BJ (cell line): Measurements from ENCODE around the gene HIGD1A. TPM values are rescaled to one million over a fixed set of nuclear protein-coding genes. Genes with fewer than 3 reads are reported as not detected.

Experiments used
- CTCF ChIA-PET: fragments of 350-600 bp; formaldehyde crosslinking; extraction: SDS; loops from one replicate; lab custom pipeline; 2021; ENCODE audit warnings: antibody characterized with exemption, inconsistent platforms; lab: Yijun Ruan, JAX
- POLR2A ChIA-PET: fragments of 300-600 bp; sonication (Branson Sonifier 250); formaldehyde crosslinking; extraction: SDS; loops from one replicate; lab custom pipeline; 2021; ENCODE audit warnings: antibody characterized with exemption; lab: Charles Lee
- DNase-seq: peaks from one replicate; pipeline ENCODE4 v3.0.0-alpha.2; 2011; ENCODE audit warnings: low read depth
- H3K27me3 ChIP-seq: 2 replicates; pipeline ENCODE4 v1.6.0; 2011; ENCODE audit warnings: low read length; ENCODE audit not compliant: control insufficient read depth, insufficient read depth
- H3K36me3 ChIP-seq: 2 replicates; pipeline ENCODE4 v1.5.1; 2011; ENCODE audit warnings: low read length; ENCODE audit not compliant: control insufficient read depth, insufficient read depth
- H3K4me3 ChIP-seq: 2 replicates; pipeline ENCODE4 v1.5.1; 2011; ENCODE audit warnings: low read depth, mild to moderate bottlenecking, control low read depth, low read length
- polyA plus RNA-seq: library from polyadenylated mRNA; depleted of rRNA; stranded (reverse); fragments of >200 nt; gene quantifications from 2 replicates; pipeline ENCODE4 v1.2.3, GENCODE V29; 2011
- TF ChIP-seq, protein P1 (sequence below): IDR thresholded peaks from 2 replicates; pipeline ENCODE4 v1.5.1; 2011; ENCODE audit warnings: low read depth, mild to moderate bottlenecking, control low read depth, inconsistent platforms, low read length, moderate library complexity; ENCODE audit not compliant: insufficient read depth

The HIGD1A gene
- polyA plus RNA-seq, 1 experiment = 51.1 TPM

DNA sequence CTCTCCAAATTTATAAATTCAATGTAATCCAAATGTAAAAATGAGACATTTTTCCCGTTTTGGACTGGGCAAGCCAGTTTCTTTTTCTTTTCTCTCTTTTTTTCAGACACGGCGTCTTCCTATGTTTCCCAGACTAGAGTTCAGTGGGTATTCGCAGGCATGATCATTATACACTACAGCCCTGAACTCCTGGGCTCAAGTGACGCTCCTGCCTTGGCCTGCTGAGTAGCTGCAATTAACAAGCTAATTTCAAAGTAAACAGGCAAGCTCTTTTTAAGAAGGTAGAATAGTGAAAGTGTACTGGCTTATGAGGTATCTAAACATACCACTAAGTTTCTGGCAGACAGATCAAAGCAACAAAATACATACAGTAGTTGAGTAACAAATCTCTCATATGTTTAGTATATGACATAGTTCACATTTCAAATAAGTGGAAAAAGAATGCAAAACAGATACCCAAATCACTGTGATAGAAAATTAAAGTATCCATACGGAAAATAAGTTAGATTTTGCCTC lies 13.5 kb downstream of the HIGD1A start:
- no peak overlapping the region for H3K4me3 ChIP-seq
- TF ChIP-seq, protein P1, sequence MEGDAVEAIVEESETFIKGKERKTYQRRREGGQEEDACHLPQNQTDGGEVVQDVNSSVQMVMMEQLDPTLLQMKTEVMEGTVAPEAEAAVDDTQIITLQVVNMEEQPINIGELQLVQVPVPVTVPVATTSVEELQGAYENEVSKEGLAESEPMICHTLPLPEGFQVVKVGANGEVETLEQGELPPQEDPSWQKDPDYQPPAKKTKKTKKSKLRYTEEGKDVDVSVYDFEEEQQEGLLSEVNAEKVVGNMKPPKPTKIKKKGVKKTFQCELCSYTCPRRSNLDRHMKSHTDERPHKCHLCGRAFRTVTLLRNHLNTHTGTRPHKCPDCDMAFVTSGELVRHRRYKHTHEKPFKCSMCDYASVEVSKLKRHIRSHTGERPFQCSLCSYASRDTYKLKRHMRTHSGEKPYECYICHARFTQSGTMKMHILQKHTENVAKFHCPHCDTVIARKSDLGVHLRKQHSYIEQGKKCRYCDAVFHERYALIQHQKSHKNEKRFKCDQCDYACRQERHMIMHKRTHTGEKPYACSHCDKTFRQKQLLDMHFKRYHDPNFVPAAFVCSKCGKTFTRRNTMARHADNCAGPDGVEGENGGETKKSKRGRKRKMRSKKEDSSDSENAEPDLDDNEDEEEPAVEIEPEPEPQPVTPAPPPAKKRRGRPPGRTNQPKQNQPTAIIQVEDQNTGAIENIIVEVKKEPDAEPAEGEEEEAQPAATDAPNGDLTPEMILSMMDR = no peak
- H3K27me3 ChIP-seq = no peaks in the 10 kb centered on the region
- H3K36me3 ChIP-seq = no peaks in the 10 kb centered on the region
- ChIA-PET POLR2A (no interaction called here), CTCF (interaction anchor here (1.3 to 2.0 kb wide), 2 partner anchors 10 to 11 kb away, joined by 4 to 5 read pairs; no protein-coding TSS in a partner anchor)
- no peak for DNase-seq

DNA sequence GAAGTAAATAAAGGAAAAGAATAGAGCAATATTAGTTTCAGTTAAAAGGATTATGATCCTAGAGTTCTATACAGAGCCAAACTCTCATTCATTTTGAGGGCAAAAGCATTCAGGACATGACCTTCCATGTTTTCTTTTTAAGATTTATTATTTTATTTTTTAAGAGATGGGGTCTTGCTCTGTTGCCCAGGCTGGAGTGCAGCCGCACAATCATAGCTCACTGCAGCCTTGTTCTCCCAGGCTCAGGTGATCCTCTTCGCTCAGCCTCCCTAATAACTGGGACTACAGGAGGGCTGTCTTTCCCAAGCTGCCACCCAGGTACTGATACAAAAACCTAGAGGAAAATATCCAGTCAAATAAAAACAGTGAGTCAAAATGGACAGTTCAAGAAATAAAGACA lies 17.7 kb downstream of the HIGD1A start:
- Histone ChIP-seq H3K27me3 (no peaks in the 10 kb centered on the region), H3K4me3 (no peak overlapping the region), H3K36me3 (no peaks in the 10 kb centered on the region)
- ChIA-PET CTCF (interaction anchor here (5.5 kb wide), 1 partner anchor 53 kb away, joined by 26 read pairs; no protein-coding TSS in a partner anchor), POLR2A (no interaction called here)
- TF ChIP-seq, protein P1 = no peak
- DNase-seq = no peak

DNA sequence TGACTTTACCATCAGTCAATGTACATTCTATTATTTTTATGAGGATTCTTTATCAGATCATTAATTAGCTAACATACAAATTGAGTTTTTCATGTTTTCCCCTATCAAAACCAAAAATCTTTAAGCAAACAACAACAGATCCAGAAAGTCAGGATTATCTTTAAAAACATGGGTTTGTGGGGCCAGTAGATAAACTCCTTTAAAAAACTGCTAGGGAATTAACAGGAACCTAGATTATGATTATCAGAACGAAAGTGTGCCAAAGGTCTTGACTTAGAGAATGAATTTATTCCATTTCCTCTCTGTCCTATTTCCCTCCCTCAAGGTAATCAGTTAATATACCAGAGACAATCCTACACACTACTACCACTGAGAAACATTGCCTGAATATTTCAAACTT lies 18.1 kb downstream of the HIGD1A start:
- no peaks in the 10 kb centered on the region for H3K36me3 ChIP-seq
- H3K4me3 ChIP-seq = no peak overlapping the region
- no peaks in the 10 kb centered on the region for H3K27me3 ChIP-seq
- DNase-seq = no peak
- POLR2A ChIA-PET = no interaction called here
- TF ChIP-seq, protein P1 = no peak
- CTCF ChIA-PET = interaction anchor here (5.5 kb wide), 1 partner anchor 53 kb away, joined by 26 read pairs; no protein-coding TSS in a partner anchor

DNA sequence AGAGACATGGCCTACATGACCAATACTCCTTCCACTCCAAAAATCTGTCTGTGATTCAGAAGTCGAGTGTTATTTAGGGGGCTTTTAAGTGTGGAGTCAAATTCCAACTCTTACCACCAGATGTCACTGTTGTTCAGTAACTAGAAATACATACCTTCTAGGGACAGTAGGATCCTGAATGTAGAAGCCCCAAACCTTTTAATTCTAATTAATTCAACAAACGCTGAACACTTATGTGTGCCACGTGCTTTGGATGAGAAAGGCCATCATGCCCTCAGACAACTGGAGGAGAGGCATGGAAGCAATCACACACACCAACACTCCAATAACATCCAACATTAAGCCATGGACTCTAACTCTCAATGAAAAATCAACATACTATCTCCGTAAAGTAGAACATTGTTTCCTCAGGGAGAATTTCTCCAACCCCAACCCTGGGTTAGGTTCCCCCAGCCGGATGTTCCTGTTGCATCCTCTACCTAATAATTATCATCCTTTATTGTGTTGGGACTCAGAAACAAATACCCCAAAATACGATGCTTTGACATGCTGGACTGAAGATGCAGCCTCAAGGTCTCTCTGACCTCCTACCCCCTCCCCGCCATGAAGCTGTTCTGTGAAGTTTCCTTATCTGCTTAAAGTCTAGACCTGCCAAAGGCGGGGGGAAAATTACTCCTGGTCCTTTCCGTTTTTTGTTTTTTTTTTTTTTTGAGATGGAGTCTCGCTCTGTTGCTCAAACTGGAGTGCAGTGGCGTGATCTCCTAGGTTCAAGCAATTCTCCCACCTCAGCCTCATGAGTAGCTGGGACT lies 23.2 kb downstream of the HIGD1A start:
- POLR2A ChIA-PET = no interaction called here
- CTCF ChIA-PET = interaction anchor here (0.7 to 5.5 kb wide), 6 partner anchors 11 to 97 kb away, joined by 3 to 26 read pairs (median 7); no protein-coding TSS in a partner anchor
- no peak overlapping the region for H3K4me3 ChIP-seq
- no peaks in the 10 kb centered on the region for H3K27me3 ChIP-seq
- DNase-seq = no peak
- TF ChIP-seq, protein P1 = peak; percentile 68
- H3K36me3 ChIP-seq = no peaks in the 10 kb centered on the region

DNA sequence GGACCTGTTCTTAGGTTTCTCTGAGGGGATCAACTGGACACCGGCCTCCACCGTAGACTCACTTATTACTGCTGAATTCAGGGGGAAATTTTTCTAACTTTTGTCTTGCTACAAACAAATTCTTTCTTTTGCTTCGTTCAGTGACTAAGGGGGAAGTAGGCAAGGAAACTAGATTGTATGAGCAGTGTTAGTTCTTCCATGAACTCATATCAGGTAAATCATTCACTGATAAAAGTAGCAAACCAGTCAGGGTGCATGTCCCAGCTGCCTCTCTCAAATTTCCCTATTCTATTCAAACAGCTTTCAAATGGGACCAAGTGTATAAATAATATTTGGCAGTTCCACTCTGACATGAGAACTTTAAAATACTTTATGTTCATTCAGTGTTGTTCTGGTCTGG lies 23.9 kb downstream of the HIGD1A start:
- POLR2A ChIA-PET = no interaction called here
- no peaks in the 10 kb centered on the region for H3K27me3 ChIP-seq
- TF ChIP-seq, protein P1 = no peak
- CTCF ChIA-PET = interaction anchor here (0.7 to 2.8 kb wide), 14 partner anchors 10 to 127 kb away, joined by 3 to 28 read pairs (median 5); partner anchors contain the start of genes ACKR2 and ZBTB47
- no peak for DNase-seq
- H3K4me3 ChIP-seq = no peak overlapping the region
- no peaks in the 10 kb centered on the region for H3K36me3 ChIP-seq
